Heart left ventricle (tissue), 16 donors: ENCODE results near the gene RFC2. TPM values are rescaled to one million over a fixed set of nuclear protein-coding genes. Genes with fewer than 3 reads are reported as not detected.

Experiments
- ATAC-seq, 4 donors: fragments of 200-7000 bp; cut with Tn5 transposase; one replicate each; pipeline ENCODE4 v1.9.1; 2020 to 2022; ENCODE audit warnings: moderate library complexity in 4 of 4, mild to moderate bottlenecking in 3 of 4, moderate number of reproducible peaks in 1 of 4
- DNase-seq, 5 donors: peaks; one replicate each; pipeline ENCODE4 v3.0.0-alpha.2; 2020
- H3K27ac ChIP-seq, 12 donors: fragments of 200-600 bp; sonication (generic) in 4 of 12; one replicate each; pipeline versions ENCODE4 v1.5.0 to v1.8.0; 2016 to 2022; ENCODE audit warnings: mild to moderate bottlenecking in 2 of 12
- H3K27me3 ChIP-seq, 9 donors: fragments of 200-600 bp; sonication (generic) in 2 of 9; one replicate each; pipeline versions ENCODE4 v1.5.1 to v1.8.0; 2016 to 2022; ENCODE audit warnings: mild to moderate bottlenecking in 3 of 9
- H3K36me3 ChIP-seq, 9 donors: fragments of 200-600 bp; sonication (generic) in 2 of 9; one replicate each; pipeline versions ENCODE4 v1.5.0 to v1.8.0; 2018 to 2022; ENCODE audit warnings: mild to moderate bottlenecking in 2 of 9
- H3K4me1 ChIP-seq, 12 donors: fragments of 200-600 bp; sonication (generic) in 4 of 12; one replicate each; pipeline versions ENCODE4 v1.5.0 to v1.8.0; 2016 to 2022; ENCODE audit warnings: mild to moderate bottlenecking in 3 of 12
- H3K4me3 ChIP-seq, 12 donors: fragments of 200-600 bp; sonication (generic) in 4 of 12; one replicate each; pipeline versions ENCODE4 v1.5.0 to v1.8.0; 2017 to 2022; ENCODE audit warnings: mild to moderate bottlenecking in 9 of 12, moderate library complexity in 4 of 12
- H3K9me3 ChIP-seq, 12 donors: fragments of 200-600 bp; sonication (generic) in 4 of 12; one replicate each; pipeline versions ENCODE4 v1.5.0 to v1.8.0; 2016 to 2022; ENCODE audit warnings: mild to moderate bottlenecking in 1 of 12
- POLR2A ChIP-seq, 2 donors: fragments of 450-650 bp; IDR thresholded peaks; one replicate each; pipeline ENCODE4 v1.6.1; 2017; ENCODE audit warnings: antibody characterized with exemption in 2 of 2, mild to moderate bottlenecking in 2 of 2, moderate library complexity in 2 of 2
- WGBS, 4 donors: extraction: QIAGEN DNeasy Blood & Tissue Kit in 2 of 4; methylation state at CpG; one replicate each; pipeline versions ENCODE4 v1.1.5 to v1.1.7; 2013 to 2018; 5-methylcytosine and 5-hydroxymethylcytosine counted together
- intact Hi-C, 10 donors: fragments of 100-400 bp; cut with DNase I; formaldehyde crosslinking; loops; one replicate each; pipeline versions ENCODE4 v1.11.1 to v1.14.2; 2022
- polyA plus RNA-seq, 2 donors: library from polyadenylated mRNA; stranded (reverse); fragments of 200-250 nt; gene quantifications; one replicate each; pipeline ENCODE4 v1.2.3, GENCODE V29; 2013
- total RNA-seq, 9 donors: library from RNA; depleted of rRNA in 2 of 9; stranded (reverse); fragments of >200 nt in 2 of 9; fragmentation: NEBNext Ultra II Directional in 3 of 9; extraction: Animal tissue kit (Norgen Biotek cat#: 25700) in 3 of 9; gene quantifications; one replicate each; pipeline versions ENCODE4 v1.1.0 to v1.2.4, GENCODE V29; 2016 to 2023
- TF ChIP-seq, protein P1 (sequence below), 12 donors: fragments of 200-600 bp; sonication (generic) in 4 of 12; IDR thresholded peaks; one replicate each; pipeline versions ENCODE4 v1.5.0 to v1.8.0; 2018 to 2022; ENCODE audit warnings: antibody characterized with exemption in 12 of 12, mild to moderate bottlenecking in 5 of 12
- donor health status: ischemic (EF 13 %, LVEDD 7.1; RV severe dilation, severe dysfunction).
- donor health status: healthy with polysubstance abuse.
- donor health status: DM: no; HTN: yes; CAD: no.
- donor health status: DM: no; HTN: no; CAD: no.
- donor health status: ischemic (EF 25% LVEDD 6.9; RV normal size, moderate dysfunction).
- donor health status: ischemic (EF 25% LVEDD 5.7; RV mildly dilated, moderate dysfunction).
- donor health status: healthy.
- donor health status: DM: yes; HTN: yes; CAD: no.
- donor health status: ischemic (EF 35%, LVEDD 5.7; RV mildly dilated, moderate dysfunction).
- donor health status: nonischemic (EF 11% LVEDD 7.7; RV severe dilation, severe dysfunction).
- donor health status: DM: yes; HTN: yes; CAD: no.
- donor health status: PGD.
- donor health status: ischemic (EF 29% LVEDD 5.4; RV normal size, mild dysfunction).
- donor health status: nonischemic (EF 23%, LVEDD 6.1; RV moderate dilation, normal function).

Gene RFC2
- total and polyA plus RNA-seq, 11 donors, result 7.8 to 21.8 (median 12.2) TPM

GRCh38 chr7:74248156-74248555 lies 6.0 kb downstream of the RFC2 start:
- Histone ChIP-seq H3K4me3 (no peak overlapping the region), H3K27ac (no peak overlapping the region), H3K36me3 (peaks cover 0 to 83% (median 79%) of the 10 kb centered on the region in 9 donors), H3K27me3 (no peaks in the 10 kb centered on the region), H3K9me3 (no peaks in the 10 kb centered on the region), H3K4me1 (peaks cover 0 to 5% (median under 1%) of the 10 kb centered on the region in 12 donors)
- TF ChIP-seq POLR2A (IDR thresholded peaks at IDR 0.05), result no peak
- TF ChIP-seq, protein P1, sequence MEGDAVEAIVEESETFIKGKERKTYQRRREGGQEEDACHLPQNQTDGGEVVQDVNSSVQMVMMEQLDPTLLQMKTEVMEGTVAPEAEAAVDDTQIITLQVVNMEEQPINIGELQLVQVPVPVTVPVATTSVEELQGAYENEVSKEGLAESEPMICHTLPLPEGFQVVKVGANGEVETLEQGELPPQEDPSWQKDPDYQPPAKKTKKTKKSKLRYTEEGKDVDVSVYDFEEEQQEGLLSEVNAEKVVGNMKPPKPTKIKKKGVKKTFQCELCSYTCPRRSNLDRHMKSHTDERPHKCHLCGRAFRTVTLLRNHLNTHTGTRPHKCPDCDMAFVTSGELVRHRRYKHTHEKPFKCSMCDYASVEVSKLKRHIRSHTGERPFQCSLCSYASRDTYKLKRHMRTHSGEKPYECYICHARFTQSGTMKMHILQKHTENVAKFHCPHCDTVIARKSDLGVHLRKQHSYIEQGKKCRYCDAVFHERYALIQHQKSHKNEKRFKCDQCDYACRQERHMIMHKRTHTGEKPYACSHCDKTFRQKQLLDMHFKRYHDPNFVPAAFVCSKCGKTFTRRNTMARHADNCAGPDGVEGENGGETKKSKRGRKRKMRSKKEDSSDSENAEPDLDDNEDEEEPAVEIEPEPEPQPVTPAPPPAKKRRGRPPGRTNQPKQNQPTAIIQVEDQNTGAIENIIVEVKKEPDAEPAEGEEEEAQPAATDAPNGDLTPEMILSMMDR (IDR thresholded peaks at IDR 0.05), result no peak
- intact Hi-C loops, result no loop called here
- WGBS, 4 donors, result 91 to 98% (median 96%) methylated on average over 6 of the region's 6 CpGs
- no peak for DNase-seq
- no peak for ATAC-seq

DNA sequence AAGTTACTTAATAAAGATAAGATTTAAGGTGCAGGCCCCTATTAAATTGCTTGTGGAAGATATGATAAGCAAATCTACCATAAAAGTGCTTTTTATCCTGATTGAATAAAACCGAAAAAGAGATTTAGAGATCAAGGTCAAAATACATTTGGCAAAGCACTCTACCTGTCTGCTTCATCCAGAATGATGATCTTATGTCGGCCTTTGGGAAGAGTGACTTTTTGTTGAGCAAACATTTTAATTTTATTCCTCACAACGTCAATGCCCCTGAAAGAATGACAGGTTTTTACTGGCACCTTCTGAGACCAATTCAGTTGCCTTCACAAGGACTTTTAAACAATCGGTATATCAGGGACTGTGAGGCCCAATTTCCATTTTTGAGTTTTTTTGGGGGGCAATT lies 7.7 kb downstream of the RFC2 start:
- peaks cover 0 to 9% (median 0%) of the 10 kb centered on the region in 12 donors for H3K4me1 ChIP-seq
- H3K9me3 ChIP-seq, result no peaks in the 10 kb centered on the region
- no peak for TF ChIP-seq POLR2A (IDR thresholded peaks at IDR 0.05)
- TF ChIP-seq, protein P1 (IDR thresholded peaks at IDR 0.05), result no peak
- H3K27ac ChIP-seq, result no peak overlapping the region
- peaks cover 0 to 98% (median 95%) of the 10 kb centered on the region in 9 donors for H3K36me3 ChIP-seq
- DNase-seq (no peak), ATAC-seq (no peak)
- intact Hi-C loops, result no loop called here
- 80 to 86% (median 84%) methylated on average over 4 of the region's 4 CpGs for WGBS, 4 donors
- no peaks in the 10 kb centered on the region for H3K27me3 ChIP-seq
- no peak overlapping the region for H3K4me3 ChIP-seq

GRCh38 chr7:74242122-74242443 lies 12.1 kb downstream of the RFC2 start:
- H3K27me3 ChIP-seq, result no peaks in the 10 kb centered on the region
- no peak for TF ChIP-seq POLR2A (IDR thresholded peaks at IDR 0.05)
- TF ChIP-seq, protein P1 (IDR thresholded peaks at IDR 0.05), result no peak
- 74 to 80% (median 76%) methylated on average over 6 of the region's 6 CpGs for whole genome bisulfite sequencing, 4 donors
- H3K4me3 ChIP-seq, result no peak overlapping the region
- H3K4me1 ChIP-seq, result peaks cover 0 to 15% (median 0%) of the 10 kb centered on the region in 12 donors
- DNase-seq (no peak), ATAC-seq (no peak)
- intact Hi-C loops, result no loop called here
- H3K27ac ChIP-seq, result peak overlapping the region in 1 of 12 donors; percentile 82
- H3K36me3 ChIP-seq, result peaks cover 0 to 98% (median 94%) of the 10 kb centered on the region in 9 donors
- no peaks in the 10 kb centered on the region for H3K9me3 ChIP-seq

DNA sequence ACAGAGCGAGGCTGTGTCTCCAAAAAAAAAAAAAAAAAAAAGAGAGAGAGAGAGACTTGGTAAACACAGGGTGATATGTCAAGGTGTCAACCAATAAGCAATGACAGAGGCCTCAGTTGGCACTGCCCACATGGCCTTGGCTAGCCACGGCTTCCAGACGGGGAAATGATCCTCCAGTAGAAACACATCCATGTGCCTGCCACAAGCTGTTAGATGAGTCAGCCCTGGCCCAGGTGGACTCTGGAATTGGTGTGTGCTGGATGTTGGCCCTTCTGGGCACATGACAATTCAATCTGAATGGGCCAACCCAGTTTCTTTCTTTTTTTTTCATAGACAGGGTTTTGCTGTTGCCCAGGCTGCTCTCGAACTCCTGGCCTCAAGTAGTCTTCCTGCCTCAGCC lies 13.7 kb downstream of the RFC2 start:
- Histone ChIP-seq H3K36me3 (peaks cover 0 to 100% (median 93%) of the 10 kb centered on the region in 9 donors), H3K4me1 (peaks cover 0 to 15% (median 0%) of the 10 kb centered on the region in 12 donors), H3K9me3 (no peaks in the 10 kb centered on the region), H3K4me3 (no peak overlapping the region), H3K27me3 (no peaks in the 10 kb centered on the region), H3K27ac (no peak overlapping the region)
- TF ChIP-seq POLR2A (IDR thresholded peaks at IDR 0.05), result no peak
- TF ChIP-seq, protein P1 (IDR thresholded peaks at IDR 0.05), result no peak
- intact Hi-C loops, result no loop called here
- ATAC-seq, result no peak
- no peak for DNase-seq
- WGBS, 4 donors, result 94 to 96% (median 95%) methylated on average over 4 of the region's 4 CpGs
